ENCODE measurements around the gene SDR42E1. TPM values are rescaled to one million over a fixed set of nuclear protein-coding genes. Genes with fewer than 3 reads are reported as not detected.
A peak's percentile ranks its signal among the peaks of the same experiment; 100 is the strongest.

The SDR42E1 gene
- total and polyA plus RNA-seq, 2 of the 4 experiments (the other 2 are of a cell fraction): 0.44 to 0.72 TPM

DNA sequence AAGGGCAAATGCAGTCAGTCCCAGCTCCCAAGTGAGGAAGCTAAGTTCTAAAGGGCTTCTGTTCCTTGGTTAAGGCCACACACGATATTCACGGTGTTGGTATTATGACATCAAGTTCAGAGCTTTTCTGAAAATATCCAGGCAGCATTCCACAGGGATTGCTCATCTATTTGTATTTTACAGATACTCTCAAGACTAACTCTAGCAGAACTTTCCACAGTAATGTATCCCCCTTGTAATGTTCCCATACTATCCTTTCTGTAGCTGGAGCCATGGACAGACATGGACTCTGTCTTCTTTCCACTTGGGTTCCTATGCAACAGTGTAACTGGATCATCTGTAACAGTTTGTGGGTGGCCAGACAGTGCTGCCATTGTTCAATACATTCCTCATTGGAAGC is 13.5 kb downstream of the SDR42E1 start:
- peak overlapping the region; percentile 85; the same call in 2 of the 3 replicates for H2BK15ac ChIP-seq (ENCODE audit: low read depth, low read length)
- no peak overlapping the region for H3K27ac ChIP-seq (ENCODE audit: insufficient read depth, low read length)
- TF ChIP-seq FOS (IDR thresholded peaks at IDR 0.05; ENCODE audit: low read depth, low read length): 0 out of 2 replicates have a peak, but pooled peaks have one; percentile 20
- TF ChIP-seq, protein P1, sequence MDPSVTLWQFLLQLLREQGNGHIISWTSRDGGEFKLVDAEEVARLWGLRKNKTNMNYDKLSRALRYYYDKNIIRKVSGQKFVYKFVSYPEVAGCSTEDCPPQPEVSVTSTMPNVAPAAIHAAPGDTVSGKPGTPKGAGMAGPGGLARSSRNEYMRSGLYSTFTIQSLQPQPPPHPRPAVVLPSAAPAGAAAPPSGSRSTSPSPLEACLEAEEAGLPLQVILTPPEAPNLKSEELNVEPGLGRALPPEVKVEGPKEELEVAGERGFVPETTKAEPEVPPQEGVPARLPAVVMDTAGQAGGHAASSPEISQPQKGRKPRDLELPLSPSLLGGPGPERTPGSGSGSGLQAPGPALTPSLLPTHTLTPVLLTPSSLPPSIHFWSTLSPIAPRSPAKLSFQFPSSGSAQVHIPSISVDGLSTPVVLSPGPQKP (IDR thresholded peaks at IDR 0.05; ENCODE audit: borderline replicate concordance, low read depth, low read length): no peak
- peak; percentile 16; the same call in 1 of the 2 replicates for TF ChIP-seq CEBPB (IDR thresholded peaks at IDR 0.05; ENCODE audit: low read depth, low read length)
- TF ChIP-seq NFE2L2 (IDR thresholded peaks at IDR 0.05; ENCODE audit: low read depth, low read length): no peak

More for the DNA sequence above, 13.5 kb downstream of the SDR42E1 start:
- Histone ChIP-seq H2BK20ac (ENCODE audit: low read depth, low read length) (no peak overlapping the region), H4K20me1 (ENCODE audit: insufficient read depth, low read length) (0 out of 2 replicates have a peak, but pooled peaks cover 3% of the 10 kb centered on the region), H3K4me1 (ENCODE audit: control insufficient read depth, insufficient read depth, low read length) (peaks cover 7% of the 10 kb centered on the region), H3K4me3 (ENCODE audit: insufficient read depth, low read depth, low read length) (no peak overlapping the region), H2AFZ (replicated peaks; ENCODE audit: low read length, poor library complexity) (no peak overlapping the region), H4K91ac (ENCODE audit: insufficient read depth, low read depth, low read length) (no peak overlapping the region), H3K4me2 (ENCODE audit: low read depth, low read length) (peak overlapping the region; percentile 70; the same call in 1 of the 2 replicates), H2AK5ac (ENCODE audit: low read depth, low read length) (no peak overlapping the region), H3K9ac (ENCODE audit: low read depth, low read length) (no peak overlapping the region), H3K56ac (ENCODE audit: extremely low read depth, insufficient read depth, low read length) (no peak overlapping the region), H3K27me3 (ENCODE audit: control insufficient read depth, insufficient read depth, low read length) (no peaks in the 10 kb centered on the region), H2BK120ac (ENCODE audit: low read depth, low read length) (peak overlapping the region; percentile 64; the same call in 1 of the 2 replicates), H3K36me3 (ENCODE audit: control insufficient read depth, insufficient read depth, low read length) (no peaks in the 10 kb centered on the region), H3K4ac (ENCODE audit: low read depth, low read length) (no peak overlapping the region), H3K79me1 (ENCODE audit: low read depth in 1 of 2, low read length in 2 of 2) (no peaks in the 10 kb centered on the region), H3K14ac (replicated peaks; ENCODE audit: low read depth, low read length) (no peak overlapping the region), H4K5ac (ENCODE audit: low read depth, low read length) (no peak overlapping the region), H4K8ac (ENCODE audit: low read depth in 2 of 2, low read length in 2 of 2) (peak overlapping the region in 1 of 2 experiments; percentile 13; a peak in 1 of 4 replicates), H3K9me3 (ENCODE audit: control insufficient read depth, insufficient read depth, low read length) (no peaks in the 10 kb centered on the region), H3K18ac (ENCODE audit: low read depth, low read length) (peak overlapping the region; percentile 73; the same call in 1 of the 2 replicates), H3K23ac (ENCODE audit: low read depth, low read length) (no peak overlapping the region), H3K9me1 (ENCODE audit: insufficient read depth, low read length) (no peaks in the 10 kb centered on the region; the same call in 1 of the 2 replicates), H2AK9ac (replicated peaks; ENCODE audit: low read depth, low read length, poor library complexity) (no peak overlapping the region), H2BK5ac (ENCODE audit: low read depth, low read length, poor library complexity, severe bottlenecking) (no peak overlapping the region)
- DNase-seq (peak; percentile 81), ATAC-seq (ENCODE audit: low read depth) (peak; percentile 82)
- dilution Hi-C loops (cut with HindIII; ENCODE audit: low sequenced_read_pairs, unreplicated experiment): no loop called here
- no CpG with 5 or more reads among the region's 2 CpGs for WGBS, 2 experiments (ENCODE audit: extremely low coverage in 2 of 2, insufficient read length in 1 of 2)
- in situ Hi-C loops (cut with MboI; ENCODE audit: low sequenced_read_pairs): no loop called here
- intact Hi-C loops (cut with micrococcal nuclease): no loop called here
- CTCF ChIA-PET: interaction anchor here (1.1 to 1.5 kb wide), 3 partner anchors 17 to 232 kb away, joined by 3 to 7 read pairs (median 4); no protein-coding TSS in a partner anchor
- POLR2A ChIA-PET (ENCODE audit: unreplicated experiment): no interaction called here
- BruUV-seq (replicated peaks): no TSS peak
